IMR-90 (cell line): ENCODE data around the gene TTC39B. TPM values are rescaled to one million over a fixed set of nuclear protein-coding genes. Genes with fewer than 3 reads are reported as not detected.

ENCODE experiments used
- ATAC-seq: fragments of 200-7000 bp; cut with Tn5 transposase; 2 replicates; pipeline ENCODE4 v1.9.1; 2020; ENCODE audit warnings: low read depth, mild to moderate bottlenecking, moderate library complexity
- BruUV-seq: library from RNA; stranded (reverse); fragments of 400-500 nt; replicated peaks from 2 replicates; lab custom pipeline; 2021; lab: Mats Ljungman, UMichigan
- CTCF ChIA-PET: fragments of 300-600 bp; formaldehyde crosslinking; extraction: SDS; loops from one replicate; lab custom pipeline; 2021; ENCODE audit warnings: antibody characterized with exemption; lab: Yijun Ruan, JAX
- POLR2A ChIA-PET: fragments of 300-600 bp; sonication (Branson Sonifier 250); formaldehyde crosslinking; loops from one replicate; lab custom pipeline; 2022; ENCODE audit warnings: antibody characterized with exemption; ENCODE audit not compliant: unreplicated experiment; lab: Charles Lee
- DNase-seq: peaks from one replicate; pipeline ENCODE4 v3.0.0; 2013
- H2AFZ ChIP-seq: replicated peaks from 2 replicates; pipeline ENCODE3; 2013; ENCODE audit warnings: low read length, mild to moderate bottlenecking; ENCODE audit not compliant: poor library complexity
- H2AK5ac ChIP-seq: 2 replicates; pipeline ENCODE4 v1.6.1; 2013; ENCODE audit warnings: low read depth, low read length, inconsistent platforms
- H2AK9ac ChIP-seq: replicated peaks from 2 replicates; pipeline ENCODE3; 2013; ENCODE audit warnings: mild to moderate bottlenecking, low read depth, low read length, moderate library complexity; ENCODE audit not compliant: poor library complexity
- H2BK120ac ChIP-seq: 2 replicates; pipeline ENCODE4 v1.6.1; 2013; ENCODE audit warnings: low read depth, low read length, inconsistent platforms
- H2BK15ac ChIP-seq: 3 replicates; pipeline ENCODE4 v1.6.1; 2013; ENCODE audit warnings: low read depth, low read length, inconsistent platforms
- H2BK20ac ChIP-seq: 2 replicates; pipeline ENCODE4 v1.6.1; 2013; ENCODE audit warnings: low read depth, mild to moderate bottlenecking, inconsistent platforms, low read length, moderate library complexity
- H2BK5ac ChIP-seq: 2 replicates; pipeline ENCODE4 v1.6.1; 2013; ENCODE audit warnings: mild to moderate bottlenecking, low read depth, low read length, inconsistent platforms; ENCODE audit not compliant: poor library complexity, severe bottlenecking
- H3K14ac ChIP-seq: replicated peaks from 2 replicates; pipeline ENCODE4 v1.6.1; 2013; ENCODE audit warnings: low read depth, low read length, inconsistent platforms
- H3K18ac ChIP-seq: 2 replicates; pipeline ENCODE4 v1.6.1; 2013; ENCODE audit warnings: low read depth, low read length, control low read depth
- H3K23ac ChIP-seq: 2 replicates; pipeline ENCODE4 v1.6.1; 2013; ENCODE audit warnings: low read depth, low read length, inconsistent platforms
- H3K27ac ChIP-seq: 2 replicates; pipeline ENCODE4 v1.5.1; 2013; ENCODE audit warnings: mild to moderate bottlenecking, control low read depth, low read length; ENCODE audit not compliant: insufficient read depth
- H3K27me3 ChIP-seq: 2 replicates; pipeline ENCODE4 v1.6.1; 2013; ENCODE audit warnings: low read length; ENCODE audit not compliant: control insufficient read depth, insufficient read depth
- H3K36me3 ChIP-seq: 2 replicates; pipeline ENCODE4 v1.6.1; 2013; ENCODE audit warnings: low read length, mixed read lengths; ENCODE audit not compliant: control insufficient read depth, insufficient read depth
- H3K4ac ChIP-seq: 2 replicates; pipeline ENCODE4 v1.6.1; 2013; ENCODE audit warnings: low read depth, low read length, inconsistent platforms
- H3K4me1 ChIP-seq: 2 replicates; pipeline ENCODE4 v1.6.1; 2013; ENCODE audit warnings: low read length, mixed read lengths; ENCODE audit not compliant: control insufficient read depth, insufficient read depth
- H3K4me2 ChIP-seq: 2 replicates; pipeline ENCODE4 v1.6.1; 2013; ENCODE audit warnings: low read depth, mild to moderate bottlenecking, control low read depth, low read length, moderate library complexity
- H3K4me3 ChIP-seq: 2 replicates; pipeline ENCODE4 v1.5.1; 2013; ENCODE audit warnings: low read depth, mild to moderate bottlenecking, control low read depth, low read length, moderate library complexity; ENCODE audit not compliant: insufficient read depth
- H3K56ac ChIP-seq: 2 replicates; pipeline ENCODE4 v1.6.1; 2013; ENCODE audit warnings: low read length, inconsistent platforms; ENCODE audit not compliant: insufficient read depth; ENCODE audit errors: extremely low read depth
- H3K79me1 ChIP-seq, 2 experiments: 2 replicates each; pipeline ENCODE4 v1.6.1; 2013; ENCODE audit warnings: low read length in 2 of 2, inconsistent platforms in 1 of 2, low read depth in 1 of 2
- H3K9ac ChIP-seq: 2 replicates; pipeline ENCODE4 v1.6.1; 2013; ENCODE audit warnings: low read depth, low read length, control low read depth
- H3K9me1 ChIP-seq: 2 replicates; pipeline ENCODE4 v1.6.1; 2013; ENCODE audit warnings: low read length, inconsistent platforms; ENCODE audit not compliant: insufficient read depth
- H3K9me3 ChIP-seq: 2 replicates; pipeline ENCODE4 v1.6.1; 2013; ENCODE audit warnings: low read length; ENCODE audit not compliant: control insufficient read depth, insufficient read depth
- H4K20me1 ChIP-seq: 2 replicates; pipeline ENCODE4 v1.6.1; 2013; ENCODE audit warnings: low read length, inconsistent platforms; ENCODE audit not compliant: insufficient read depth
- H4K5ac ChIP-seq: 2 replicates; pipeline ENCODE4 v1.6.1; 2013; ENCODE audit warnings: mild to moderate bottlenecking, low read depth, low read length, control low read depth
- H4K8ac ChIP-seq, 2 experiments: 2 replicates each; pipeline ENCODE4 v1.6.1; 2013; ENCODE audit warnings: low read depth in 2 of 2, low read length in 2 of 2, control low read depth in 1 of 2, inconsistent platforms in 1 of 2
- H4K91ac ChIP-seq: 2 replicates; pipeline ENCODE4 v1.6.1; 2013; ENCODE audit warnings: low read depth, low read length, inconsistent platforms; ENCODE audit not compliant: insufficient read depth
- MAZ ChIP-seq: IDR thresholded peaks from 2 replicates; pipeline ENCODE4 v1.6.1; 2012; ENCODE audit warnings: low read depth, mild to moderate bottlenecking, low read length, improper control_type of control experiment, moderate library complexity, borderline replicate concordance
- RCOR1 ChIP-seq: IDR thresholded peaks from 2 replicates; pipeline ENCODE4 v1.6.1; 2012; ENCODE audit warnings: mild to moderate bottlenecking, low read length, improper control_type of control experiment; ENCODE audit not compliant: insufficient replicate concordance
- WGBS, 2 experiments: methylation state at CpG; one replicate each; pipeline versions ENCODE4 v1.1.5 to v1.1.7; 2013; ENCODE audit warnings: missing lambda C conversion rate in 2 of 2; ENCODE audit not compliant: insufficient read length in 1 of 2; ENCODE audit errors: extremely low coverage in 2 of 2; 5-methylcytosine and 5-hydroxymethylcytosine counted together
- dilution Hi-C: fragments of 300-500 bp; cut with HindIII; formaldehyde crosslinking; loops from one replicate; pipeline ENCODE4 v1.14.3; 2018; ENCODE audit warnings: low sequenced_read_pairs; ENCODE audit not compliant: unreplicated experiment
- in situ Hi-C: fragments of 300-500 bp; cut with MboI; formaldehyde crosslinking; loops from 3 replicates; pipeline ENCODE4 v1.14.3; 2019; ENCODE audit warnings: low sequenced_read_pairs, inconsistent platforms, mixed read lengths
- intact Hi-C: fragments of 100-400 bp; cut with micrococcal nuclease; formaldehyde crosslinking; loops from 2 replicates; pipeline ENCODE4 v1.10.0; 2022
- polyA plus RNA-seq, 3 experiments: library from polyadenylated mRNA; depleted of rRNA; stranded (reverse); fragments of >200 nt; gene quantifications; 2 replicates each; pipeline ENCODE4 v1.2.3, GENCODE V29; 2012; ENCODE audit warnings: low replicate concordance in 1 of 3
- total RNA-seq: library from RNA; depleted of rRNA; stranded (reverse); fragments of >200 nt; gene quantifications from 2 replicates; pipeline ENCODE4 v1.2.3, GENCODE V29; 2012
- TF ChIP-seq, protein P1 (sequence below): fragments of 150-350 bp; IDR thresholded peaks from 2 replicates; pipeline ENCODE4 v1.6.1; 2017; ENCODE audit warnings: mild to moderate bottlenecking, antibody characterized with exemption, low read length, low read depth
- TF ChIP-seq, protein P2 (sequence below): conservative IDR thresholded peaks from 2 replicates; pipeline ENCODE4 v1.5.1; 2012; ENCODE audit warnings: mild to moderate bottlenecking, low read depth, low read length, improper control_type of control experiment

Gene TTC39B
- total and polyA plus RNA-seq, 2 of the 4 experiments (the other 2 are of a cell fraction) = 2.5 to 12.2 TPM

DNA sequence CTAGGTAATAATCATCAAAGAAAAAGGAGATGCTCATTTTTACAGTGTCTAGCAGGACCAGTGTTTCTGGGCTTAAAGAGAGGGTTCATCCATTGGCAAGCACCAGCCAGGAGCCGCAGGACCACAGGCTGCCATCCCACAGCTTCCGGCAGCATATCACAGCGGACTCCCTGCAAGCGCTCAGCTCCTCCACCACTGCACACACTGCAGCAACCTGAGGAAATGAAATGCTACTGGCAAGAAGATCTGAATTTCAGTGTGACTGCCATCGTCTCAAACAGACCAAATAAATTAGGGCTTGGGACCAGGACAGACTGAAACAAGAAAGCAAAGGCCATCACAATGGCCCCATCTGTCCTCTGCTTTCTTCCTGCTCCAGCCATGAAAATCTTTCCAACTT, 114.2 kb downstream of the TTC39B start:
- Histone ChIP-seq H3K18ac (no peak overlapping the region), H4K20me1 (no peaks in the 10 kb centered on the region), H3K4me2 (no peak overlapping the region), H4K5ac (no peak overlapping the region), H3K56ac (no peak overlapping the region), H3K27ac (no peak overlapping the region), H3K9me1 (0 out of 2 replicates have a peak, but pooled peaks cover 3% of the 10 kb centered on the region), H3K79me1 (no peaks in the 10 kb centered on the region), H3K14ac (no peak overlapping the region), H3K36me3 (peaks cover 21% of the 10 kb centered on the region), H3K9ac (no peak overlapping the region), H3K4me3 (no peak overlapping the region), H2AK9ac (no peak overlapping the region), H2BK5ac (no peak overlapping the region), H3K9me3 (peaks cover 2% of the 10 kb centered on the region; the same call in 1 of the 2 replicates), H4K91ac (no peak overlapping the region), H3K27me3 (no peaks in the 10 kb centered on the region), H2BK120ac (no peak overlapping the region), H2BK15ac (no peak overlapping the region), H2AK5ac (no peak overlapping the region), H3K4ac (no peak overlapping the region), H4K8ac (no peak overlapping the region), H2BK20ac (no peak overlapping the region), H3K4me1 (no peaks in the 10 kb centered on the region), H3K23ac (no peak overlapping the region), H2AFZ (no peak overlapping the region)
- 100% methylated on average over 1 of the region's 5 CpGs; no CpG with 5 or more reads in 1 of the 2 experiments for WGBS, 2 experiments
- no peak for DNase-seq
- POLR2A ChIA-PET = no interaction called here
- BruUV-seq = no TSS peak
- TF ChIP-seq, protein P1, sequence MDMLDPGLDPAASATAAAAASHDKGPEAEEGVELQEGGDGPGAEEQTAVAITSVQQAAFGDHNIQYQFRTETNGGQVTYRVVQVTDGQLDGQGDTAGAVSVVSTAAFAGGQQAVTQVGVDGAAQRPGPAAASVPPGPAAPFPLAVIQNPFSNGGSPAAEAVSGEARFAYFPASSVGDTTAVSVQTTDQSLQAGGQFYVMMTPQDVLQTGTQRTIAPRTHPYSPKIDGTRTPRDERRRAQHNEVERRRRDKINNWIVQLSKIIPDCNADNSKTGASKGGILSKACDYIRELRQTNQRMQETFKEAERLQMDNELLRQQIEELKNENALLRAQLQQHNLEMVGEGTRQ = no peak
- no peak for TF ChIP-seq RCOR1
- TF ChIP-seq MAZ = no peak
- TF ChIP-seq, protein P2, sequence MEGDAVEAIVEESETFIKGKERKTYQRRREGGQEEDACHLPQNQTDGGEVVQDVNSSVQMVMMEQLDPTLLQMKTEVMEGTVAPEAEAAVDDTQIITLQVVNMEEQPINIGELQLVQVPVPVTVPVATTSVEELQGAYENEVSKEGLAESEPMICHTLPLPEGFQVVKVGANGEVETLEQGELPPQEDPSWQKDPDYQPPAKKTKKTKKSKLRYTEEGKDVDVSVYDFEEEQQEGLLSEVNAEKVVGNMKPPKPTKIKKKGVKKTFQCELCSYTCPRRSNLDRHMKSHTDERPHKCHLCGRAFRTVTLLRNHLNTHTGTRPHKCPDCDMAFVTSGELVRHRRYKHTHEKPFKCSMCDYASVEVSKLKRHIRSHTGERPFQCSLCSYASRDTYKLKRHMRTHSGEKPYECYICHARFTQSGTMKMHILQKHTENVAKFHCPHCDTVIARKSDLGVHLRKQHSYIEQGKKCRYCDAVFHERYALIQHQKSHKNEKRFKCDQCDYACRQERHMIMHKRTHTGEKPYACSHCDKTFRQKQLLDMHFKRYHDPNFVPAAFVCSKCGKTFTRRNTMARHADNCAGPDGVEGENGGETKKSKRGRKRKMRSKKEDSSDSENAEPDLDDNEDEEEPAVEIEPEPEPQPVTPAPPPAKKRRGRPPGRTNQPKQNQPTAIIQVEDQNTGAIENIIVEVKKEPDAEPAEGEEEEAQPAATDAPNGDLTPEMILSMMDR = no peak
- in situ Hi-C loops = no loop called here
- dilution Hi-C loops = no loop called here
- intact Hi-C loops = no loop called here
- CTCF ChIA-PET = no interaction called here
- ATAC-seq = no peak
